GM19467 (cell line): Measurements from ENCODE around the gene IL1RN.
A peak's percentile ranks its signal among the peaks of the same experiment; 100 is the strongest.

Experiments
- ATAC-seq: cut with Tn5 transposase; IDR thresholded peaks from one replicate; pipeline ENCODE4 v1.9.1; 2021; ENCODE audit warnings: mild to moderate bottlenecking, moderate library complexity; ENCODE audit not compliant: unreplicated experiment

The IL1RN gene

GRCh38 chr2:113172721-113173541 lies 45.5 kb downstream of the IL1RN start:
- ATAC-seq: no peak

DNA sequence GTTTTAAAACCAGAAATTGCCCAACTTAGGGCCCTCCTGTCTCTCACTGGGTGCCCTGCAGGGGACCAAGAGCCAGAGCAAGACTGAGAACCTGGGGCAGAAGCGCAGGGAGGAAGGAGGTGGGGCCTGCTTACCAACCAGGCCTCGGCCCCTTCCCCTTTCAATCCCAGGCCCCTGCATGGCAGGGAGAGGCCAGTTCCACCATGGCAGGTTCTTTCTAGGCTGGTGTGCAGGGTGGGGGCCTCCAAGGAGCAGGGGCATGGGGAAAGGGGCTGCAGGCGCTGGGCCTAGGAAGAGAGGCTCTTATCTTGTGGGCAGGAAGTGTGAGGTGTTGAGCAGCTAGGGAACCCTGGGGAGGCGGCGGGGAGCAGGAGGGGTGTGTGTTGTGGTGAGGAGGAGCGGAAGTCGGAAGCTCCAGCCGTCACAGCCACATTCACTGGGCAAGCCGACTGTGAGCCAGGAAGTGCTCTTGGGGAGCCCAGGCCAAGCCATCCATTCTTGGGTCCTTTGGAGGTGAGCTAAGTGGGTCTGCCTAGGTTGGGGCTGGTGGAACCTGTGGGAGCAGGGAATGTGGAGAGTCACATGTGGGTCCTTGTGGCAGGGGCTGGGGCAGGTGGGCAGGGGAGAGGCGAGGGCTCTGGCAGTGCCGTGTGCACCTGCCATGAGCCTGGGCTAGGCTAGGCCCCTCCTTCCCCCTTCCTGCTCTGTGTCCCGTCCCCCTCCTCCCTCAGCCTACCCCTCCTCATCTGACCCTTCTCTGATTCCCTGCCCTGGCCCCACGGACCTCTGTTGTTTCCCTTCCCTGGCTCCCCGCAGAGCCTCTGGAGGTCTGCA lies 46.4 kb downstream of the IL1RN start, which contains the start of gene PSD4:
PSD4 (plus strand) TSS at position 430 of the 834 bp plus-strand sequence. CDS start 8,486 bp downstream, outside the sequence.
- ATAC-seq: peak; percentile 74

DNA sequence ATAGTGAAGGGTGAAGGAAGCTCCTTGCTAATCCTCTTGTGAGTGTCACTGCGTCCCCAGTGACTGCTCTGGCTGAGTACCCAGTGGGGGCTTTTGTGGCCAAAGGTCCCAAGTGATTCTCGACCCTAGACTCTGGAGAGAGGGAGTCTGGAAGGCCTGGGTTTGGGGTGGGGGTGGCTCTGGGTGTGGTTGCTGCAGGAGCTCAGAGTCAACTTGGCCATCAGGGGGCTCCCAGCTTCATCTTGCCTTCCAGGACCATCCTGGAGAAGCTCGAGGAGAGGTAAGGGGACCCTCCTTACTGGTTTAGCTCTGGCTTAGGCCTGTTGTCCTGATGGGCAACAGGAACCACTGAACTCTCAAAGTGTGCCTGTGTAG lies 47.0 kb downstream of the IL1RN start:
- no peak for ATAC-seq

- peak; percentile 67 for ATAC-seq
These were observed 47.7 kb downstream of the IL1RN start for GRCh38 chr2:113175042-113175628.

- ATAC-seq: no peak
These were observed 48.6 kb downstream of the IL1RN start for GRCh38 chr2:113175736-113176695.

DNA sequence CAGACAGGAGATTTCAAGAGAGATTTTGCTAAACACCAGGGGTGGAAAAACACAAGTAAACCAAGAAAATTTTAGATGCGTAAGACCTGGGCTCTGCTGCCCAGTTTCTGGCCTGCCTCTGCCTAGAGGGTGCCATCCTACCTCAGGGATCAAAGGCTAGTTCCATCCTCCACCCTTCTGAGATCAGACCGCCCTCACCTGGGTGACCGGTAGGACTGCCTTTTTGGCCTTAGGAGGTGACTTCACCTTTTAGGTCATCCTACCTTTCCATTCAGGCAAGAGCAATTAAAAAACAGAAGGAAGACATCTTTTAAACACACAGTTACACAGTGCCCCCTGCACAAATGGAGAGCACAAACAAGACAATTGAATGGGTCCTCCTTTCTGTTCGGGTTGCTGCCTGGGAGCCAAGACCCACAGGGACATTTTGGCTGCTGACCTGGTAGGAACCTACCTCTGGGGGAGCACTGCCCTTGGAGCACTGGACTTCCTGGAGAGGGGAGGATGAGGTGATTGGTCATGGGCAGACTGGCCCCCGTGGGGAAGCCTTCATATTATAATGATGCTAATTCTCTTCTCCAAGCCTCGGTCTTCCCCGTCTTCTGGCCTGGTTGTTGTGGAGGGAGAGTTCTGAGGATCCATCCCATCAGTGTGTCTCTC lies 49.4 kb downstream of the IL1RN start:
- no peak for ATAC-seq

DNA sequence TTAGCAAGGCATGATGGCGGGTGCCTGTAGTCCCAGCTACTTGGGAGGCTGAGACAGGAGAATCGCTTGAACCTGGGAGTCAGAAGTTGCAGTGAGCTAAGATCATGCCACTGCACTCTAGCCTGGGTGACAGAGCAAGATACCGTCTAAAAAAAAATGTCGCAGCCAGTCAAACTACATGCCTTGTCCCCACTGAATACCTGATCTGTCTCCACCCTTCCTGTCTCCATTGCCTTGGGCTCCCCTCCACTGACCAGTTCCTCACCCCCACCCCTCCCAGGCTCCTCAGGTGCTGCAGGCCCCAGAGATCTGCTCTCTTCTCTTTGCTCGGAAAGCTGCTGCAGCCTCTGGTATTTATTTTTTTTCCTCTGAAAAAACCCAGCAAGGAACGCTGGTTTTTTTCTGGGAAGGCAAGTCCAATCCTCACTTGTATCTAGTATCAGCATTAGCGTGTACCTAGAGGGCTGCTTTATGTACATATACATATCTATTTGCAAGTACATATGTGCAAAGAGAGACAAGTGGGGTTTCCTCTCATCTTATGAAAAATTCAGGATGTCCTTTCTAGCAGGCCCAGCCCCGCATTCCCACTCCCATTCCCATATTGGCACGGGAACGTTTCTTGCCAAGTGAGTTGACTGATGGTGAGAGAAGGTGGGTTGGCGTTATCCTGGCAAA lies 50.8 kb downstream of the IL1RN start:
- ATAC-seq: no peak

DNA sequence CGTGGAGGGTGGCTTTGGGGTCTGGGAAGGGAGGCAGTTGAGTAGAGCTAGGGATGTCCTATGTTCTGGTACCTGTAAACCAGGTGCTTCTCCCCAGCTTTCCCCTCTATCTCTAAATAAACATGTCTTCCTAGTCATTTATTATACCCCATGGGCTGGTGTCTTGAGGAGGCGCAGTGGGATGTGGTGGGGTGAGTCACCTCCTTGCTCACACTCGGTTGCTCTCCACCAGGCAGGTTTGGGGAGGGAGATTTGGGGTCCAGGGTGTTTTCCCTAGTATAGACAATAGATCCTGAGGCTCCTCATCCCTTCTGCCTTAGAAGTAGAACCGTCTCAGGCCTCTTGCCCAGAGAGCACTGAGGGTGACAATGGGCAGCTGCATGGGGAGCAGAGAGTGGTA lies 51.5 kb downstream of the IL1RN start:
- ATAC-seq: no peak

DNA sequence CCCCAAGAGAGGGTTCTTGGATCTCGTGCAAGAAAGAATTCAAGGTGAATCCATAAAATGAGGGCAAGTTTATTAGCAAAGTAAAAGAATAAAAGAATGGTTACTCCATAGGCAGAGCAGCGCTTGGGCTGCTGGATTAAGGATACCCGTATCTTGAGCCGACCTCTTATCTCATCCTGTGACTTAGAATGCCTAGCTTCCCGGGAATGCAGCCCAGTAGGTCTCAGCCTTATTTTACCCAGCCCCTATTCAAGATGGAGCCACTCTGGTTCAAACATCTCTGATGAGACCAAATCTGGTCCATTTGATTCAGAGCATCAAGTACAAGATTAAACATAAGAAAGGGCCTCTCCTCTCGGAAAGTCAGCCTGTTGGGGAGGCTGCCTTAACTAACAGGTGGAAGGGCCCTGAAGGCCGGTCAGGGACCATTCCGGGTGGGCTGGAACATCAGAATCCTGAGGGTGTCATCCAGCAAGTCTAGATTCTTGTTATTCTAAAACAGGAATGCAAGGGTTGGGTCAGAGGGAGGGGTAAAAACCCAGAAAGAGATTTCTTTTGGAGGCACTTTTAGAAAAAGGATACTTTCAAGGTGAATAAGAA lies 52.1 kb downstream of the IL1RN start:
- ATAC-seq: no peak

GRCh38 chr2:113180131-113180946 lies 52.9 kb downstream of the IL1RN start:
- ATAC-seq: no peak

DNA sequence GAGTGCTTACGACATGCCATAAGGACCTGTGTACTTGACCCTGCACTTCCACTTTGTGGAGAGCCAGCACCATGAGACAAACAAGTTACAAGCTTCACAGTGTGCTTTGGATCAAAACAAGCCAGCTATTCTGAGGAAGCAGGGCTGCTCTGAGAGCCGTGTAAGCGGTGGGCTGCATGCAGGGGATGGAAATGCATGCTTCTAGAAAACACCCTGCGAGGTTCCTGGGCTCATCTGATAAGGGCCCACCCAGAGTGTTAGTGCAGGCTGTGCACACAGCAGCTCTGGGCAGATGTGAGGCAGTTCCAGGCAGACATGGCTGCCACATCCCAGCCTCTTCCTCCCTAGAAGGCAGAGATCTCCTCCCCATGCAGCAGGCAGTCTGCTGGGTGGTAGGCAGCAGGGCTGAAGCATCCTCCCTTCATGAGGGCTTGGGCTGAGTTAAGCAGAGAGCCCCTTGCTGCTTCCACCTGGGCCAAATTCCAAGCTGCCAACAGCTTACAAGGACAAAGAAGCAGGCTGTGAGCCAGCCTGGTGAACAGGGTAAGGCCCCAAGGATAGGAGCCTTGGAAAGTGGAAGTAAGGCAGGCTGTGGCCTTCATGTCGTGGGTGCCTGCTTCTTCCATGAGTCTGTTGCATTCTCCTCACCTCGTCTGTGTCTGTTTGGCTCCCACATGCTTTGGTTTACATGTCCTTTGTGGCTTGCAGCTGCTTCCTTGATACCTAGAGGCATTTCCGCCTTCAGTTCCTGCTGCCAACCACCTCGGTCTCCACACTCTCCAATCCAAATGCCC lies 54.1 kb downstream of the IL1RN start:
- ATAC-seq: no peak

DNA sequence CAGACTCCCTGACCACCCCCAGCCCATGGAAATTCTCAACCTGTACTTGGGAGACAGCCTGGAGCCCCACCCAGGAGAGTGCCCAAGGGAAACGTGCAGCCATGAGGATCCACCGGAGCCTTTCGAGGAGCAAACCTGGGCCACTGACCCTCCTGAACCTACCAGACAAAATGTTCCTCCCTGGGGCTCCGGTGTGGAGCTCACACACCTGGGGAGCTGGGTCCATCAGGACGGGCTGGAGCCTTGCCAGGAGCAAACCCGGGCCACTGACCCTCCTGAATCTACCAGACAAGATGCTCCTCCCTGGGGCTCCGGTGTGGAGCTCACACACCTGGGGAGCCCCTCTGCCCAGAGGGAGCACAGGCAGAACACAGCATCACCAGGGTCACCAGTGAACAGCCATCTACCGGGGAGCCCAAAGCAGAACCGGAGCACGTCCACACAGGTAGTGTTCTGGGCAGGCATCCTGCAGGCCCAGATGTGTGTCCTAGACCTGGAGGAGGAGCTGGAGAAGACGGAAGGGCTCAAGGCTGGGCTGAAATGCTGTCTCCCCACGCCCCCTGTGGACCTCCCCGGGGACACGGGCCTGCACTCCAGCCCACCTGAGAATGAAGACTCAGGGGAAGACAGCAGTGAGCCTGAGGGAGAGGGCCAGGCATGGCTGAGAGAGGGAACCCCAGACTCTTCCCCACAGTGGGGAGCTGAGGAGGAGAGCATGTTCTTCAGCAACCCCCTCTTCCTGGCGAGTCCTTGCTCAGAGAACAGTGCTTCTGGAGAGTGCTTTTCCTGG lies 55.3 kb downstream of the IL1RN start:
- no peak for ATAC-seq

GRCh38 chr2:113183264-113183663 lies 55.9 kb downstream of the IL1RN start:
- ATAC-seq: no peak
